ENCODE results near the gene CCDC59.

- TF ChIP-seq ZNF785 (tag by site-specific recombination; IDR thresholded peaks at IDR 0.05) (no peak), CTCF (tag by site-specific recombination; IDR thresholded peaks at IDR 0.05) (no peak), MZF1 (tag by site-specific recombination; IDR thresholded peaks at IDR 0.05; ENCODE audit: borderline replicate concordance) (no peak), ZNF37A (tag by site-specific recombination; IDR thresholded peaks at IDR 0.05) (no peak)
These were observed 30.3 kb downstream of the CCDC59 start for GRCh38 chr12:82327861-82328260.
